Measurements from ENCODE around the gene RDH13.

GRCh38 chr19:55027472-55028337 is 35.2 kb downstream of the RDH13 start:
- TF ChIP-seq ZNF274 (IDR thresholded peaks at IDR 0.05; ENCODE audit: low read depth, low read length): no peak
- TF ChIP-seq REST (IDR thresholded peaks at IDR 0.05; ENCODE audit: low read depth): no peak
- no peak for TF ChIP-seq RAD21 (IDR thresholded peaks at IDR 0.05; ENCODE audit: low read depth)
- no peak for TF ChIP-seq CTCF (IDR thresholded peaks at IDR 0.05 in 2 of 3, conservative IDR thresholded peaks at IDR 0.05 in 1 of 3; ENCODE audit: borderline replicate concordance in 1 of 3, insufficient read depth in 1 of 3, low read depth in 2 of 3, low read length in 2 of 3)
- TF ChIP-seq POLR2A (IDR thresholded peaks at IDR 0.05; ENCODE audit: borderline replicate concordance, extremely low read depth, insufficient read depth, insufficient read length): no peak
- TF ChIP-seq MAX (IDR thresholded peaks at IDR 0.05): no peak
- no peak for TF ChIP-seq SIN3A (IDR thresholded peaks at IDR 0.05; ENCODE audit: low read depth)
- no peak for TF ChIP-seq ATF3 (IDR thresholded peaks at IDR 0.05)
- TF ChIP-seq YY1 (IDR thresholded peaks at IDR 0.05; ENCODE audit: extremely low read depth, insufficient replicate concordance, low read depth, low read length): no peak
- no peak for TF ChIP-seq CBX3 (IDR thresholded peaks at IDR 0.05; ENCODE audit: low read depth)
- TF ChIP-seq EZH2 (IDR thresholded peaks at IDR 0.05): no peak
- TF ChIP-seq SRF (IDR thresholded peaks at IDR 0.05; ENCODE audit: low read depth): no peak
- no peak for TF ChIP-seq EZH2phosphoT487 (IDR thresholded peaks at IDR 0.05; ENCODE audit: borderline replicate concordance)

Measured in HCT116 (cell line).